NCI-H1092 treated with DMSO at 0.1 percent for 48 hours (cell line): ENCODE results near the gene BSPRY.
"Not testable (repeated sequence)": the region's sequence is repeated elsewhere in the genome, so short reads cannot be mapped to it uniquely, and the experiment has no call there.

Source experiments
- DNase-seq: peaks from one replicate; lab custom pipeline; 2025; lab: John Stamatoyannopoulos, UW

Gene BSPRY

DNA sequence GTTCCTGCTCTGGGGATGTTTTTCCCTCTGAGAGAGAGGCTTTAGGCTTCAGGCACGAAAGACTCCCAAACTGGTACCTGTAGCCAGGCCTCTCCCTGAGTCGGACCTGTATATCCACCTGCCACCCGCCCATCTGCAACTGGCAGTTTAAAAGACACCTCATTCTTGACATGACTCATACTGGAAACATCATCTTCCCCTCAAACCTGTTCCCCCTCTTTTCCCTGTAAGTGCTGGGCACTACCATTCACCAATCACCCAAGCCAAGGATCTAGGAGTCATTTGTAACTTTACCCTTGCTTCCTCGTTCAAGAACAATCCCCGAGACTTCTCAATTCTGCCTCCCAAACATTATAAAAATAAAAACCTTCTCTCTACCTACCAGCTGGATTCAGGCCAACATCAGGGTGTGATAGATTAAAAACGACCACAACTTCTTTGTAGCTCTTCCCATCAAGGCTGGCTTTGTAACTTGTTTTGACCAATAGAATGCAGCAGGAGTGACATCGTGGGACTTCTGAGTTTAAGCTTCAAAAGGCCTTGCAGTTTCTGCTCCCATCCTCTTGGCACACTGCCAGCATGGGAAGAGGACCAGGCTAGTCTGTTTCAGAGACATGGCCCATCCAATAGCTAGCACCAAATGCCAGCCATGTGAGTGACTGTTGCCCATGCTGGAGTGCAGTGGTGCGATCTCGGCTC, 7.5 kb upstream of the BSPRY start:
- no peak for DNase-seq

DNA sequence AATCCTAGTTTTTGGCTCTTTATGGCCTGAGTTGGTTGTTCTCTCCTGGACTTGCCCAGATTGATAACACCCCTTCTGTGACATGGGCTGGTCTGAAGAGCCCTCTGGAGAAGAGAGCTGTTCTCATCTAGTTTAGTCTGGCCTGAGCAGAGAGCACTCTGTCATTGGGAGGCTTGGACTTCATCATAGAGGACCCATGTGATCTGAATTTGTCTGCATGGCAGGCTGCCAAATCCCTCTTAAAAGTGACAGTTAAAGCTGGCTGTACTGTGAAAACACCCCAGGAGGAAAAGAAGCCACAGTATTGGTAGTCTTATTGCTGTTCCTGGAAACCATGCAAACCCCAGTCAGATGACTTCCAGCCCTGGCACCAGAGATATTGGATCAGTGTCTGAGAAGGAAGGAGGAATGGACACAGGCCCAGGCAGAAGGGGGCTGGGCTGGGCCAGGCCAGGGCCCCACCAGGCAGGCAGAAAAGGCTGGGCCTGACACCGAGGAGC, 5.6 kb upstream of the BSPRY start:
- DNase-seq = peak; percentile 68

DNA sequence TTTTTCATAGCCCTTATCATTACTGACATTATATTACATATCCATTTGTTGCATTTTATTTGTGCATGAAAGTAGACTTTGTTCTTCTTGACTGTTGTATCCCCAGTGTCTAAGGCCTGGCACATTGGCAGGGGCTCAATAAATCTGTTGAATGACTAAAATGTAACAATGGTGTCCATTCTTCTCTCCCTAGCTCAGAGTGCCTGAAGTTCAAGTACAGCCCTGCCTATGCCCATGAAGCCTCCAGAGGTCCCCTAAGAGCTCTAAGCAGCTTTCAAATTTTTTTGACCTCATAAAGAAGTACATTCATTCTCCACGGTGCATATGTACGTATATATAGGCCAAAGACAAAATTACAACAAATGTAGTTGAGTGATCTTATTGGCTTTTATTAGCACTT, 4.2 kb upstream of the BSPRY start:
- DNase-seq = no peak

- no peak for DNase-seq
Measured at GRCh38 chr9:113345671-113346070, 3.7 kb upstream of the BSPRY start.

DNA sequence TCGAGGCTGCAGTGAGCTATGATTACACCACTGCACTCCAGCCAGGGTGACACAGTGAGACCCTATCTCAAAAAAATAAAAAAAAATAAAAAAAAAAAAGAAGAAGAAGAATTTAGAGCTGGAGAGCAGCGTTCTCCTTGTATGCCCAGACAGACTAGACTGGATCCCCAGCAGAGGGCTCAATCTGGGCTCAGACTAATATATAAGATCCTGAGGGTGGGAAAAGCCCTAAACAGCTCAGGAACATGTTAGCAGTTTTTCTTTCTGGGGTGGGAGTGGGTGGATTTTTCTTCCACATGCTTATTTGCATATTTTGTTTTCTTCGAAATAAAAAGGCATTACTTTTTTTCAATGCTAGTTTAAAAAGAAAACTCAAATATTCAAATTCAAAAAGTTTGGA, 904 bp upstream of the BSPRY start:
- DNase-seq = no peak

DNA sequence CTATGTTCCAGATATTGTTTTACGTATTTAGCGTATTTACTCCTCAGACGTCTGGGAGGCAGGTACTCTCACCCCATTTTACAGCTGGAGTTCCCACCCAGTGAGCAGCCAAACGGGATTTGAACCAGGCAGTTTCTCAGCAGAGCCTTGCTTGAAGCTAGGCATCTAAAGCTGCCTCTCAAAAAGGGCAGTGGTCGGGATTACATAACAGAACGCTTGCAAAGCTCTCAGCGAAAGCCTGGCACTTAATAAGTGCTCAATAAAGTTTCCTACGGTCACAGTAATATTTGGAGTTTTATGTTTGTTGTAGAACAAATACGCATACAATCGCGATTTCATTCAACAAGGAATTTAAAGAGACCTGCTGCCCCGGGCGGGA, 286 bp upstream of the BSPRY start:
- no peak for DNase-seq

DNA sequence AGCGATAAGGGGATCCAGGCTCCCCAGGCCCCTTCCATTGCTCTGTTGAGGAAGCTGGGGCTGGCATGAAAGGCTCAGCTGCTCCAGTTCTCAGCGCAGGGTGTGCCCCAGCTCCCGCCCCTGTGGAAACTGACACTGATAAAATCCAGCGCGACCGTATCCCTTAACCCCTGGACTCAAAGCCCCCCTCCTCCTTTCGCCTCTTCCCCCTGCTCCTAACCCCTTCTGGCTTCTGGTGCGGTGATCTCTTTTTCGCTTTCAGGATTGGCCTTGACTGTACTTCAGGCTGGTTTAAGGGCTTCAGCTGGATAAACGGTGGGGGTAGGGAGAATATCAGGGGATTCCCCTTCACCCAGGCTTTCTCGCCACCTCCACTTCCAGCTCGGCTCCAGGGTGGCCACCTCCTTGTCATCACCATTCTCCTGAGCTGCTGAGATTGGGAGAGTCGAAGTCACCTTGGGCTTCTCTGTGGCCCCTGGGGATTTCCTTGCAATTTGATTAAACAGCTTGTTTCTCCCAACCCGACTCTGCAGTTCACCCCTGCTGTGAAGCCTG, 843 bp downstream of the BSPRY start:
- peak; percentile 14 for DNase-seq

DNA sequence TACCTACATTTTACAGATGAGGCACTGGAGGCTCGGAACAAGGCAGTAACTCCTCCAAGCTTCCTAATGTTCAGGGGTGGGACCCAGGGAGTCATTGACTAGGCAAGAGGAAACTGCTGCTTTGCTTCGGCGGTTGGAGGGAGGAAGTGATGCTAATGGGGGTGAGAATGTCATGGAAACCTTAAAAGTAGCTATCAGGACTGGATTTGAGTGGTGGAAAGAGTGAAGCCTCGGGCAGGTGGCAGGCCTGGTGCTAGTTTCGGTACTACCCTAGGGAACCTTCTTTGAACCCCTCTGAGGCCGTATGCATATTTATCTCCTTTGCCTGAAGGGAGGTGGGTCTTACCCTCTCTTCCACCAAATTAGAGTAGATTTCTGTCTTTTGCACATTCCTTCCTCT, 1.6 kb downstream of the BSPRY start:
- DNase-seq = no peak

- no peak for DNase-seq
Measured at GRCh38 chr9:113352006-113352405, 2.7 kb downstream of the BSPRY start.

GRCh38 chr9:113352411-113352810, 3.1 kb downstream of the BSPRY start:
- DNase-seq = no peak

DNA sequence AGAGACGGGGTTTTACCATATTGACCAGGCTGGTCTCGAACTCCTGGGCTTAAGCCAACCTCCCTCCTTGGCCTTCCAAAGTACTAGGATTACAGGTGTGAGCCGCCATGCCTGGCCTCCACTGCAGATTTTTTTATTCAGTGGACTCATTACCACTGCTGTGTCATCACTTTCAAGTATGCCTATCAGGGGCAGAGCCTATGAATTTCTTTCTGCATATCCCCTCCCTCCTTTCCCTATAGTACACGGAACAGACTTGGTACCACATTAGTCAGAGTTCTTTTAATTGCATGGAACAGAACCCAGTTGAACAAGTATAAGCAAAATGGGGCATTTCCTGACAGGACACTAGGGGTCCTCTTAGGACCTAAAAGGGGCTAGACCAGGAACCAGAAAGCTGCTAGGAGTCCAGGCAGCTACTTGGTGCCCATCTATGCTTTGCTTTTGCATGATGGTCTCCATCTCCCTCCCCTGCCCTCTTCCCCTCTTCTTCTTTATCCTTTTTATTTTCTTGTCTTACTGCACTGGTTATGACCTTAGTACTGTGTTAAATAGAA, 5.8 kb downstream of the BSPRY start:
- DNase-seq = no peak

DNA sequence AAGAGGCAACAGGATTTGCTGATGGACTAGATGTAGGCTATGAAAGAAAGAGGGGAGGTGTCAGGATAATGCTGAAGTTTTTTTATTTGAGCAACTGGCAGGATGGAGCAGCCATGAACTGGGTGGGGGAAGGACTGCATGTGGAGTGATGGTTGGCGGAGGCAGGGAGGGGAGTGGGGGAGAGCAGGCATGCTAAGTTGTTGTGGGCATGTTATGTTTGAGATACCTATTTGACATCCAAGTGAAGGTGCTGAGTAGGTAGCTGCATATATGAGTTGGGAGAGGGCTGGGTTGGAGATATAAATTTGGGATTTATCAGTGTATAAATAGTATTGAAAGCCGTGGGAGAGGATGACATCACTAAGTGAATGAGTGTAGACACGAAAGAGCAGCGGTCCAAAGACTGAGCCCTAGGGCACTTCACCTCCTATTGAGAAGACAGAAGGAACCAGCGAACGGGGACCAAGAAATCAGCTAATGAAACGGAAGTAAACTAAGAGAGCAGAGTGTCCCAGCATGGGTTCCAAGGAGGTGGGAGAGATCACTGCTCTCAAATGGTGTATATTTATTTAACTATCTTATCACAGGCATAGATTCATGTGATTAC, 7.4 kb downstream of the BSPRY start:
- DNase-seq = no peak

DNA sequence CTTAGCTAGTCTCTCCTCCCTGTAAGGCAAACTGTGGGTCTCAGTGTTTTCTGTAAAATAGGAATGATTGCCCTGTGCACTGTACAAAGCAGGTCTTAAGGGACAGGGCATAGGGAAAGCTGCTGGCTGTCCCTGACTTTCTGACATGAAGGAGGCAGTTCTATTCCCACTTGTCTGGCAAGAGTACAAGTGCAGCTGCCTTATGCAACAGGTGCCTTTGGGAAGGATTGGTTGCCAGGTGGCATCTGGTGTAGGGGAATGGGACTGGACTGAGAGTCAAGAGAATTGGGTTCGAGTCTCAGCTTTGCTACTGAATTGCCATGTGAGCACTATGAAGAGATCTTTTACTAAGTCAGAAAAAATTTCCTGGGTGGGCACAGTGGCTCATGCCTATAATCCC, 10.0 kb downstream of the BSPRY start:
- DNase-seq = no peak

DNA sequence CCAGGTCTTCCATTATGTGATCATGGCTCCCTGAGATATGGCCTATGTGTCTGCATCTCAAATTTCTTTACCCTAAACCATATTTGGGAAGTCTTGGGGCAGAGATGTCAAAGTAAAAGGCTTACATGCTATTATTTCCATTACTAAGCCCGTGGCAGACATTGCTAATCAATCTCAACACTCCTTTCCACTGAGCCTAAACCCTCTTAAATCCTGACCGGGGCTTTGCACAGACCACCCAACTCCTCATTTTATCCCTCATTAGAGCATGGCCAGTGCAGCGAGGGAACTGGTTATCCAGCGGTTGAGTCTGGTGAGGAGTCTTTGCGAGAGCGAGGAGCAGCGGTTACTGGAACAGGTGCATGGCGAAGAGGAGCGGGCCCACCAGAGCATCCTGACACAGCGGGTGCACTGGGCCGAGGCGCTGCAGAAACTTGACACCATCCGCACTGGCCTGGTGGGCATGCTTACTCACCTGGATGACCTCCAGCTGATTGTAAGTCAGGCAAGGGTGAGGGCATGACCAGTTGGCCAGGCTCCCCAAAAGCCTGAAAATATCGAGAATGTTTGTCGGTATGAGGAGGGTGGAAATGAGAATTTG, 11.0 kb downstream of the BSPRY start:
- DNase-seq = no peak

DNA sequence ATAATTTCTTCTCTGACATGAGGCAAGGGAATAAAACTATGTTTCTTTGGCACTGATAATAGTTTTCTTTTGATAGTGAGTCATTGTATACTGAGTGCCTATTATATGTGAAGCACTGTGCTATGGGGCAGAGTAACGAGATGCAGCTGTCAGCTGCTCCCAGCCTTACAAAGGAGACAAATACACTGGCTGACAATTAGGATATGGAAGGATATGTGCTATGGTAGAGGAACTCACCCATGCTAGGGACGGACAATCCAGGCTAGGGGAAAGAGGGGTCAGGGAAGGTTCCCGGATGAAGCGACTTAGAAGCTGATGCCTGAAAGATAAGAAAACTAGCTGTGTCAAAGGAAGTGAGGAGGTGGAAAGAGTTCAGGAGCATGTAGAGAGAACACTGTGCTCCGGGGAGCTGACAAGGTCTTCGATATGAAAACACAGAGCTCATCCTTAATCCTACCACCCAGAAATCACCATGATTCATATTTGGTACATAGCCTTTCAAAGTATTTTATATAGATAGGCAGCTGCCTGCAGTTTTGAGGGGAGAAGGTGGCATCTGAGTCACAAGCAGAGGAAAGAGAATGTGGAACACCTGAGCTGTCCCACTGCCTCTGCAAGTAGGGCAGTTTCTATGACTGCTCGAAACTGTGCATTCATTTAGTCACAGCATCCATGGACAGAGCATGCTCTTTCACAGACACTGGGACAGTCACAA, 12.1 kb downstream of the BSPRY start:
- DNase-seq = no peak

DNA sequence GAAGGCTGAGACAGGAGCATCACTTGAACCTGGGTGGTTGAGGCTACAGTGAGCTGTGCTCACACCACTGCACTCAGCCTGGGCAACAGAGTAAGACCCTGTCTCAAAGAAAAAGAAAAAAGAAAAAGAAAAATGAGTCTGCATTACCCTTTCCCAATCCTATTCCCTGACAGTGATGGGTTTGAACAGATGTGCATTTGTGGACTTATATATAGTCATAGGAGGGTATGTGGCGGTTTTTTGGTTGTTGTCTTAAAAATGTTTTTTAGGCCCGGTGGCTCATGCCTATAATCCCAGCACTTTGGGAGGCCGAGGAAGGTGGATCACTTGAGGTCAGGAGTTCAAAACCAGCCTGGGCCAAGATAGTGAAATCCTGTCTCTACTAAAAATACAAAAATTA, 14.0 kb downstream of the BSPRY start:
- no peak for DNase-seq

DNA sequence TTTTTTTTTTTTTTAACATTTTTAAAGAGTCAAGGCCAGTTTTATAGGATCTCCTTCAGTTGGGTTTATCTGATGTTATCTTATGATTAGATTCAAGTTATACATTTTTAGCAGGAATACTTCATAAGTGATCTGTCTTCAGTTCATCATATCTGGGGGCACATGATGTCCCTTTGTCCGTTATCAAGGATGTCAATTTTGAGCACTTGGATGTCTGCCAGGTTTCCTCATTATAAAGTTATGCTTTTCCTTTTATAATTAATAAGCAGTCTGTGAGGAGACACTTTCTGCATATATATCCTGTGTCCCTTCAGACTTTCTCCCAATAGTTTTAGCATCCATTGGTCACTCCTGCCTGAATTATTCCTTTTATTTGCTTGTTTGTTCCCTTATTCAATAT, 15.6 kb downstream of the BSPRY start:
- DNase-seq = no peak

DNA sequence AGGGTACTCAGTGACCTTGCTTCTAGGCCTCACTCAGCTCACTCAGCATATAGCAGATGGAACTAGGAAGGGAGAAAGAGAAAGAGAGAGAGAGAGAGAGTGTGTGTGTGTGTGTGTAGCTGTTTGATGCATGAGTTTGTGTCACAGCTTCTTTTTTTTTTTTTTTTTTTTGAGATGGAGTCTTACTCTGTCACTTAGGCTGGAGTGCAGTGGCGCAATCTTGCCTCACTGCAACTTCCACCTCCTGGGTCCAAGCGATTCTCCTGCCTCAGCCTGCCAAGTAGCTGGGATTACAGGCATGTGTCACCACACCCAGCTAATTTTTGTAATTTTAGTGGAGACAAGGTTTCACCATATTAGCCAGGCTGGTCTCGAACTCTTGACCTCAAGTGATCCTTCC, 16.3 kb downstream of the BSPRY start:
- DNase-seq = not testable (repeated sequence)

- no peak for DNase-seq
Measured at GRCh38 chr9:113368348-113368981, 19.1 kb downstream of the BSPRY start.

GRCh38 chr9:113368982-113369854, 19.9 kb downstream of the BSPRY start:
- no peak for DNase-seq

GRCh38 chr9:113369855-113370140, 20.5 kb downstream of the BSPRY start:
- DNase-seq = no peak
